CD4-positive, alpha-beta T cell treated with Interleukin-15 for 1 hour (primary cell): Measurements from ENCODE around the gene SPACA6.
"Not testable (repeated sequence)": the region's sequence is repeated elsewhere in the genome, so short reads cannot be mapped to it uniquely, and the experiment has no call there.

ENCODE experiments used
- DNase-seq: peaks from one replicate; pipeline ENCODE4 v3.0.0-alpha.2; 2020

Gene SPACA6

DNA sequence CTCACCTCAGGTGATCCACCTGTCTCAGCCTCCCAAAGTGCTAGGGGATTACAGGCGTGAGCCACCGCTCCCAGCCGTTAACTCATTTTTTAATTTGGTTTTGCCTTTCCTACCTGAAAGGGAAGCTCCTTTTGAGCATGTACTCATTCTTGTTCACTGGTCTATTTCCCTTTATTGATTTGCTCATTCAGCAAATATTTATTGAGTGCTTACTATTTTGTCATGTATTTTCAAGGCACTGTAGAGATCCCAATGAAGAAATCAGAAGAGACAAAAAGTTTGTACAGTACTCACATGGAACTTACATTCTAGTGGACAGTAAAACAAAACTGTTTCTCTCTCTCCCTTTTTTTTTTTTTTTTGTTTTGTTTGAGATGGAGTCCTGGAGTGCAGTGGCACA, 13.8 kb downstream of the SPACA6 start:
- DNase-seq, result no peak

DNA sequence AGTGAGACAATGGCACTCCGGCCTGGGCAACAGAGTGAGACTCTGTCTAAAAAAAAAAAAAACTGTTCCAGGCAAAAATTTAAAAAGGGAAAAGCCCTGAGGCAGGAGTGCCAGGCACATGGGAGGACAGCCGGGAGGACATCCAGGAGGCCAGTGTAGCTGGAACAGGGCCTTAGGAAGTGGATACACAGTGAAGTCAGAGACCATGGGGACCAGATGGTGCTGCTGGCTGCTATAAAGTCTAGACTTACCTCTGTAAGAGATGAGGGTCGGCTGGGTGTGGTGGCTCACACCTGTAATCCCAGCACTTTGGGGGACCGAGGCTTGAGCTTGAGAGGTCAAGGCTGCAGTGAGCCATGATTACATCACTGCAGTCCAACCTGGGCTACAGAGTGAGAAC, 15.7 kb downstream of the SPACA6 start:
- DNase-seq, result no peak

DNA sequence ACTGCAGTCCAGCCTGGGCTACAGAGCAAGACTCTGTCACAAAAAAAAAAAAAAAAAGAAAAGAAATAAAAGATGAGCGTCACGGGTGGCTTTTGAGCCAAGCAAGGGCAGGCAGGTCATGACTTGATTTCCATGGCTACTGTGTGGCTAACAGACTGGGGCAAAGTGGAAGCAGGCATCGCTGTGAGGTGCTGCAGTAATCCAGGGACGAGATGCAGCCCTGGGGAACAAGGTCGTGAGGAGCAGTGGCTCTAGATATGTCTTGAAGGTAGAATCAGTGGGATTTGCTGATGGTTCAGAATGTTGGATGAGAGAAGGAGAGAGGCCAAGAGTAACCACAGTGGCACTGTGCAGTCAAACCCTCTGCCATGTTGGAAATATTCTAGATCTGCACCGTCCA, 16.4 kb downstream of the SPACA6 start:
- DNase-seq, result no peak

GRCh38 chr19:51710163-51710562, 17.0 kb downstream of the SPACA6 start:
- no peak for DNase-seq

DNA sequence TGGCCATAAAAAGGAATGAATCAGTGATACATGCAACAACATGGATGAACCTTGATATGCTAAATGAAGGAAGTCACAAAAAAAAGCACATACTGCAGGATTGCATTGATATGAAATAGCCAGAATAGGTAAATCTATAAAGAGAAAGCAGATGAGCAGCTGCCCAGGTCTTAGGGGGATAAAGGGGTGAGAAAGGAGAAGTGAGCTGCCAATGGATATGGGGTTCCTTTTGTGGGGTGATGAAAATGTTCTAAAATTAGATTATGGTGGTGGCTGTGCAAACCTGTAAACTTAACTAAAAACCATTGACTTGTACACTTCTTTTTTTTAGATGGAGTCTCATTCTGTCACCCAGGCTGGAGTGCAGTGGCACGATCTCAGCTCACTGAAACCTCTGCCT, 18.6 kb downstream of the SPACA6 start:
- no peak for DNase-seq

DNA sequence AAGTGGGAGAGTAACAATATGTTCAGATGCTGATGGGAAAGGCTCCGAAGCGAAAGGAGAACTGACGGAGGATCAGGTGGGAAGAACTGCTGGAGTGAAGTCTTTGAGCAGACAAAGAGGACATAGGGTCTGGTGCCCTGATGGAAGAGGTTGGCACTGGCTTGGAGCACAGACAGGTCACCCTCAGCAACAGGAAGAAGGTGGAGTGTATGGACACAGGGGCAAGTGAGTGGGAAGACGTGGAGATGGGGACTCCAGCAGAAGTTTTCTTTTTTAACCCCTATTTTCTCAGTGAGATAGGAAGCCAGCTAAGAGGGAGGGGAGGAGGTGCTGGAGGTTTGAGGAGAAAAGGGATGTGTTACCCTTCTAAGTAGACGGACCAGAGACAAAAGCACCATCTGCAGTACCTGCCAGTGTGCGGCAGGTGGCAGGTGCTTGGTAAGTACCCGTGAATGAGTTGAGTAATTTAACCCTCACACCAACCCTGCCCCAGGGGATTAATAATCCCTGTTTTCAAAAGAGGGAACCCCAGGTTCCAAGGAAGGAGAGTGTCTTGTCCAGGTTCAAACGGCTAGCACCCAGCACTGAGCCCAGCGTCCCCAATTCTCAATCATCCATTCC, 19.4 kb downstream of the SPACA6 start:
- DNase-seq, result no peak

GRCh38 chr19:51713319-51714285, 20.5 kb downstream of the SPACA6 start:
- DNase-seq, result no peak

- DNase-seq, result no peak
Measured at GRCh38 chr19:51714848-51715247, 21.7 kb downstream of the SPACA6 start.

GRCh38 chr19:51715850-51716249, 22.7 kb downstream of the SPACA6 start:
- no peak for DNase-seq

DNA sequence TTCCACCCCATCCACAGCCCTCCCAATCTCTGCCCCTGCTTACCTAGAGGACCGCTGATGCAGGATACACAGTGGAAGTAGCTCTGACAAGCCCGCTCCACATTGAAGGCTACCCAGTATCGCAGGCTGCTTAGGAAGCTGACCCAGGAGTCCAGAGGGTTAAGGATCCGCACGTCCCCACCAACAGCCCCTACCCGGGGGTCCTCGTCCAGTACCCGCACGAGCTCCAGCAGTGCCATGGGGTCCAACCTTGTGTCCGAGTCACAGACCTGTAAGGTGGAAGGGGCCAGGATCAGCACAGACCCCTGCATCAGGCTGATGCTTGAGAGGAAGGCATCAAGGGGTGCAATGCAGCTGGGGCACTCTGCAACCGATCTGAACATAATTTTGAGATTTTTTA, 23.8 kb downstream of the SPACA6 start:
- DNase-seq, result no peak

DNA sequence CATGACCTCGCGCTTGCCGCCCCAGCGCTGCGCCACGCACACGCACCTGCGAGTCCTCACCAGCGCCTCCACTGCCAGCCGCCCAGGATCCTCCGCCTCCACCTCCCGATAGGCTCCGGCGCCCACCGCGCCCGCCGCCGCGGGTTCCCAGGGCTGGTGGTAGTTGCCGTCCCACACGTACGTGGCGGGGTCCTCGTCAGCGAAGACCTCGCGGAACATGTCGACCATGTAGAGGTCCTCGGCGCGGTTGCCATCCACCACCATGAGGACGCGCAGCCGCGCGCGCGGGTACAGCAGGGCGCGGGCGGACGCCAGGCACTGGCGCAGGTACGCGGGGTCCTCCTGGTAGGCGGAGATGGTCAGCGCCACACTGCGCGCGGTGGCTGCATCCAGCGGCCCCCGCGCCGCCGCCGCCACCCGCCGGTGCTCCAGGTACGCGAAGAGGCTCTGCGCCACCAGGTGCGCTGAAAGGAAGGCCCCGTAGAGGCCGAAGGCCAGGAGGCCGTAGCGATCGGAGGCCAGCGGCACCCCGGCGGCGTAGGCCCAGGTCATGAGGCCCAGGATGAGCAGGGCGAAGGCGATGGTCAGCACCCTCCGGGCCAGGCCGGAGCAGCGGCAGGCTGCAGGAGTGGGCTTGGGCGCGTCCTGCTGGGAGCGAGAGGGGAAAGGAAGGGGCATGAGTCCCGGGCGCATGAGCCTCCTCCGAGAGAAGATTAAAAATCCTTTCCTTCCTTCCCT, 26.3 kb downstream of the SPACA6 start:
- no peak for DNase-seq

DNA sequence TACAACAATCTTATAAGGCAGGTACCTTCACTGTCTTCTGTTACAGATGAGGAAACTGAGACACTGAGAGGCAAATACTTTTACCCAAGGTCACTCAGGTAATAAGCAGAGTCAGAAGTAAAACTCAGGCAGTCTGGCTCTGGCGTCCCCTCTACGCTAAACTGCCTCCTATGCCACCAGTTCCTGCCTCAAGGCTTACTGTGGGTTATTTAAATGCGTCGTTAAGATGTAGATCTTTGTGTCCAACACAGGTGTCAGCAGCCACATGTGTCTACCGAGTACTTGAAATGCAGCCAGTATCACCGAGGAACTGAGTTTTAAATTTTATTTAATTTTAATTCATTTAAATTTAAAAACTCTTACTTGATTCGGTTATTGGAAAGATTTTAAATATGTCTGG, 28.8 kb downstream of the SPACA6 start:
- no peak for DNase-seq

DNA sequence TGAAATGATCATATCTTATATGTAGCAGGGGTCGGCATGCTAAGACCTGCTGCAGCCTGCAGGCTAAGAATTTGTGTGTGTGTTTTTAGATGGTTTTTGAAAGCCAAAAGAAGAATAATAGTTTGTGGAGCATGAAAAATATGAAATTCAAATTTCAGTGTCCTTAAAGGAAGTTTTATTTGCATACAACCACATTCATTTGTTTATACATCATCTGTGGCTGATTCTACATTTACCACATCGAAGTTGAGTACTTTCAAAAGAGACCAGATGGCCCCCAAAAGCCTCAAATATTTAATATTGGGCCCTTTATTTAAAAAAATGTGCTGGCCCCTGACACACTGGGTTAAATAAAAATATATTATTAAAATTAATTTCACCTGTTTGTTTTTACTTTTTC, 29.4 kb downstream of the SPACA6 start:
- DNase-seq, result no peak

GRCh38 chr19:51724543-51724942, 31.4 kb downstream of the SPACA6 start:
- no peak for DNase-seq

GRCh38 chr19:51726049-51726448, 32.9 kb downstream of the SPACA6 start:
- DNase-seq, result no peak

- DNase-seq, result peak; percentile 29
Measured at GRCh38 chr19:51727349-51727880, 34.3 kb downstream of the SPACA6 start.

- no peak for DNase-seq
Measured at GRCh38 chr19:51729781-51730180, 36.7 kb downstream of the SPACA6 start.

GRCh38 chr19:51733742-51734522, 40.8 kb downstream of the SPACA6 start:
- DNase-seq, result no peak

DNA sequence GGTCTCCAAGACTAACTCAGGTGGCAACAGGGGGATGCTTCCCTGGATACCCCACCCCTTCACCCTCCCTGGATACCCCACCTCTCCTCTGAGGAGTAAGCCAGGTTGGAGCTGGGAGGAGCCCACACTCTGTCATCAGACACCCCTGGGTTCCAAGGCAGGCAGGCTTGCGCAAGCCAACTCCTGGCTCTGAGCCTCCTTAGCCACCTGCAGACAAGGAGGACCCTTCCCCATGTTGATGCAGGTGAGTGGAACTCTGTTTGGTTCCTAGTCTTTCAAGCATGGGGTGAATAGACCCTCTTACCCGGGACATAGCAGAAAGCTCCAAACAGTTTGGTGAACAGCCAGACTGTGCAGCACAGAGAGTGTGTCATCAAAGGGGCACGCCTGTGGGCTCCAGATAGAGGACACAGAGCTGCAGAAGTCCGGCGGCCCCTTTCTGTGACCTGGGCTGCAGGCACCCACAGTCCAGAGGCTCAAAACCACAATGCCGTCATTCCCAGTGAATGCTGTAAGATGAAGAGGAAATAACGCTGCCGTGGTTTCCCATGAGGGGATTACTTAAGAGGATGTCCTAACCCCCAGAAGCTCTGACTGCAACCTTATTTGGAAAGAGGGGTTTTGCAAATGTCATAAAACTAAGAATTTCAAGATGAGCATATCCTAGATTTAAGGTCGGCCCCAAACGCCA, 42.8 kb downstream of the SPACA6 start:
- DNase-seq, result peak; percentile 85

DNA sequence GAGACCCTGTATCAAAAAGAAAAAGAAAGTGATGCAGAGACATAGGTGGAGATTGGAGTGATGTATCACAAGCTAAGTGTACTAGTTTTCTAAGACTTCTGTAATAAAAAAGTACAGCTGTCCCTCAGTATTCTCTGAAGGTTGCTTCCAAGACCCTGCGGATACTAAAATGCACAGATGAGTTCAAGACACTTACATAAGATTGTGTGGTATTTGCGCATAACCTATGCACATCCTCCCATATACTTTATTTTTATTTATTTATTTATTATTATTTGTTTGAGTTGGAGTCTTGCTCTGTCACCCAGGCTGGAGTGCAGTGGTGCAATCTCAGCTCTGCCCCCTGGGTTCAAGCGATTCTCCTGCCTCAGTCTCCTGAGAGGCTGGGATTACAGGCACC, 44.3 kb downstream of the SPACA6 start:
- no peak for DNase-seq

DNA sequence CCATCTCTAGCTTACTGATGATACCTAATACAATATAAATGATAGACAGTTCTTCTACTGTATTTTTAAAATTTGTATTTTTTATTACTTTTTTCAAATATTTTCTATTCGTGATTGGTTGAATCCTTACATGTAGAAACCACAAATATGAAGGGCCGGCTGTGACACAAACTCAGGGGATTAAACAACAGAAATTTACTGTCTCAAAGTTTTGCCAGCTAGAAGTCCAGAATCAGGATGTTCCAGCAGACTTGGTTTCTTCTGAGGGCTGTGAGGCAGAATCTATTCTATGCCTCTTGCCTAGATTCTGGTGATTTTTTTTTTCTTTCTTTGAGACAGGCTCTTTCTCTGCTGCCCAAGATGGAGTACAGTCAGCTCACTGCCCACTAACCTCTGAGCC, 44.8 kb downstream of the SPACA6 start:
- DNase-seq, result no peak

DNA sequence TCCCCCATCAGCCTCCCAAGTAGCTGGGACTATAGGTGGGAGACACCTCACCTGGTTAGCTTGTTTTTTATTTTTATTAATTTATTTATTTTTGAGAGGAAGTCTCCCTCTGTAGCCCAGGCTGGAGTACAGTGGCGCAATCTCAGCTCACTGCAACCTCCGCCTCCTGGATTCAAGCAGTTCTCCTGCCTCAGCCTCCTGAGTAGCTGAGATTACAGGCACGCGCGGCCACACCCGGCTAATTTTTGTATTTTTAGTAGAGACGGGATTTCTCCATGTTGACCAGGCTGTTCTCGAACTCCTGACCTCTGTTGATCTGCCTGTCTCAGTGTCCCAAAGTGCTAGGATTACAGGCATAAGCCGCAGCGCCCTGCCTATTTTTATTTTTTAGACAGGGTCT, 45.4 kb downstream of the SPACA6 start:
- DNase-seq, result not testable (repeated sequence)
